ENCODE measurements around the gene CEP164.

- TF ChIP-seq CTCF (IDR thresholded peaks at IDR 0.05; ENCODE audit: low read depth, low read length, poor library complexity, severe bottlenecking) (no peak), EZH2phosphoT487 (IDR thresholded peaks at IDR 0.05; ENCODE audit: borderline replicate concordance, low read length) (no peak)
Observed at GRCh38 chr11:117334896-117335295, 7.2 kb downstream of the CEP164 start.
